GM19463 (cell line): ENCODE measurements around the gene CALHM6.

ENCODE experiments used
- ATAC-seq: cut with Tn5 transposase; IDR thresholded peaks from one replicate; pipeline ENCODE4 v1.9.1; 2021; ENCODE audit warnings: mild to moderate bottlenecking, moderate library complexity; ENCODE audit not compliant: unreplicated experiment

Gene CALHM6

DNA sequence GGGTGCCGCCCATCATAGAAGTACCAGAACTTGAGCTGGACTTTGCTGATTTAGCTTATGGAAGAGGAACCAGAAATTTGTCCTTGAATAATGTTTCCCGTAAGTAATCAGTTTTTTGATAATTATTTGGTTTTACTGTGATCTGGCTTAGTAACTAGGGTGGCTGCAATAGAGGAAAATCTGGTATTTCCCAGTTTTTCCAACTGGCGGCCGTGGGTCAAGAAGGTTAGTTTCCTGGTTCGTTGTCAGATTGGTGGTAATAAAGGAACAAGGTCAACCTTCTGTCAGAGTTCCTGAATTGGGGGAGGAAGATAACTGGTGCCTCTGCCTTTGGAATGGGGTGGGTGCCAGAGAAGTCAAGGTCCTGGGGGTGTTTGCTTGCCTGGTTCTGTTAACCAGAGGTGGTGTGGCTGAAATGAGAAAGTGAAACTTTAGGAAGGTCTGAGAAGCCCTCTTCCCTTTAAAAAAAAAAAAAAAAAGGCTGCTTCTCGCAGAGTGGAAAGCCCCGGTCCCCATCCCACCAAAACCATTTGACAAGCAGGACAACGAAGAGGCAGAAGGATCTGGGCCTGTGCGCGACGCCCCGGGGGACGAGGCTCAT lies at the start of gene CALHM6:
Gene CALHM6, plus strand, starts transcription at position 45 of the 601 bp plus-strand sequence. Its CDS starts 555 bp downstream, at position 600.
- ATAC-seq: no peak

DNA sequence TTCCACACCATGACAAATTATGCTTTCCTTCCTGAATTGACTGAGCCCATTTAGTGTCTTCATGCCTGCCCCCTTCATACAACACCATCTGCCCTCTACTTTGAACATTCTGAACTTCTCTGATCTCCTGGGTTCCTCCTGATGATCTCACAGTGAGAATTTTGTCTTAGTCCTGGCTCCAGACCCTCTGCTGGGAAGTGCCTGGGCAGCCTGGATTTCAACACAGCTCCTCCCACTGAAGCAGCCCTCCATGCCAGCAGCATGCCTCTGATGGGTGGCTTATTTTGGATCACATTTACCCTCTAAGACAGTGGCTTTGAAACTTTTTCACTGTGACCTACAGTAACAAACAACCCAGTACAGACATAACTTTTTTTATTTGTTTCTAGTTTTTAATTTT lies 48.9 kb upstream of the CALHM6 start:
- no peak for ATAC-seq

DNA sequence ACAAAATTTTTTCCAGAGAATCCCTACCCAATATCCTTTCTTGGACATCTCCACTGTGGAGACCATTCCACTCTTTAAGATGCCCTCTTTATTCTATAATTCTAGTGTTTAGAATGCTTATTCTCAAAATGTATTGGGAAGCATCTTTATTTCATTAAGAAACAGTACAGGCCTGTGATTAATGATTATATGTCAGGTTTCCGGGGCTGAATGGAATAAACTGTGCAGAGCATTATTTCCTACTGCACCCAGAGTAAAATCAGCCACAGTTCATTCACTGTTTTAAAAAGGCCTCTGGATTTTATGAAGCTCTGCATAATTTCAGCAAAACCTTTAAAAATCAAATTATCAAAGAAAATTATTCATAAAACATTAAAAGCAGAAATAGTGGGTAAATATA lies 47.8 kb upstream of the CALHM6 start:
- no peak for ATAC-seq

DNA sequence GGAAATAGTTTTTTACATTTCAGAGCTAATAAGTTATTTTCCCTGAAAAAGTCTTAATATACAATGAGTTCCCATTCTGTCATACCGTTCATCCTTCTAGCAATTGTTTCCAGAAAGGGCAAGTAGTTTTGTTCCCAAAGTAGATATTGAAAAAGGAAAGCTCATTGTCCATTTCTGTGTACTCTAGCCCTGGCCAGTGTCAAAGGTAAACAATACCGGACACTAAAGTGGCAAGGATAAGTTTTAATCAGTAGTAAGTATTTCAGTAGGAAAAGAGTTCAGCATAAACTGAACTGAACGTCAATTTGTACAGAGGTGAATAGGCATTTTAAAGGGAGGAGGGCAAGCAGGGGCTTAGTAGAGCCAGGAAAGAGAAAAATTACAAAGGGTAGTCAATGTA lies 43.5 kb upstream of the CALHM6 start:
- no peak for ATAC-seq

DNA sequence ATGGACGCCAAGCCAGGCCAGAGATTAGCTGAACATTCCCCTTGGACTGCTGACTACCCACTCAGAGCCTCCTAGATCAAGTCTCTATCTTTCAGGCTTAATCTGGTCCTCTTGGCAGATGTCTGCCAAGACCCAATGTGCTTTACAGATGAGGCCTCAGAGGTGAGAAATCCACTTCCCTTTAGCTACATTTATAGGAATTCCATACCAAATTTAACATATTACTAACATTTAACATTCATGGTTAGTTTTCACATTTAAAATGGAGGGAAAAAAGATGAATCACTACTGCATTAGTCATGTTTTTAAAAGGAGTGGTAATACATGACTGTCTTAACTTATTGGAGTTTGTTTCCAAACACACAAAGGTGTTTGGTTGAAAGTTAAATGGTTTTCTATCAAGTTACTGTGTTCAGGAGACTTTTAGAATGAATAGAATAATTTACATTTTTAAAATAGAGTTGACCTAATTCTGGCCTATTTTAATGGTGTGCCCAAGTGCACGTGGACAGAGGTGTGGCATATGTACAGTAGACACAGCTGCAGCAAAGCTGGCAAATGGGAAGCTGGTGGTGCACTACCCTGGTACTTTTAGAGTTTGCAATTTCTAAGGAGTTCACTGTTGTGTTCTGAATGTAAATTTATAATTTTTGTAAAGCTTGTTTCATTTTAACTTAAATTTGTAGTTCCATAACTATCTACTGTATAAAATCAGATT lies 41.9 kb upstream of the CALHM6 start:
- no peak for ATAC-seq

DNA sequence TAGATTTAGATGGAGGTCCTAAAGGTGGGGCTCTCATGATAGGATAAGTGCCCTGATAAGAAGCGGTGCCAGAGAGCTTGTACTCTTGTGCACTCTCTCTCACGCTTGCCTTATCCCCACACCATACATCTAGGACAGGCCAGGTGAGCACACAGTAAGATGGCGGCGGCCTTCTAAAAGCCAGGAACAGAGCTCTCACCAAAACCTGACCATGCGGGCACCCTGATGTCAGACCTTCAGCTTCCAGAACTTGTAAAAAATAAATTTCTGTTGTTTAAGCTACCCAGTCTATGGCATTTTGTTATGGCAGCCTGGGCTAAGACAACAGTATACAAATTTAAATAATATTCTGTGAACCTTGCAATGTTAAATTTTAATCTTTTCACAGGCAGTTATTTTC lies 40.8 kb upstream of the CALHM6 start:
- no peak for ATAC-seq

DNA sequence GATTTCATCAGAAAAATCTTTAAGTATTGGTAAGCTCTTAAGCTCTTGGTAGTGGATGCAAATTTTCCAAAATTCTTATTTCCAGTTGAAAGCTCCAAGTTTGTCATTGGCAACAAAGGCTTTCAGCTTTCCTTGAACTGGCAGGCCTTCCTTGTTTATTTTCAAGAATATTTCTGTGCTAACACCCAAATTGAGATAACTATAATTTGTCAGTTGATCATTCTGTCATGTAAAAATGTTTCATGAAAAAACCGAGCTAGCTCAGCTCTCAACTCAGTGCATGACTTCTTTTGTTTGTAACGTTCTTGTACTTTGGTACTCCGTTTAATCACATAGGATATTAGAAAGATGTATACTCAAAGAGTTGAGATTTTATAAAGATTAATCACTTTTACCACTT lies 38.9 kb upstream of the CALHM6 start:
- ATAC-seq: no peak

DNA sequence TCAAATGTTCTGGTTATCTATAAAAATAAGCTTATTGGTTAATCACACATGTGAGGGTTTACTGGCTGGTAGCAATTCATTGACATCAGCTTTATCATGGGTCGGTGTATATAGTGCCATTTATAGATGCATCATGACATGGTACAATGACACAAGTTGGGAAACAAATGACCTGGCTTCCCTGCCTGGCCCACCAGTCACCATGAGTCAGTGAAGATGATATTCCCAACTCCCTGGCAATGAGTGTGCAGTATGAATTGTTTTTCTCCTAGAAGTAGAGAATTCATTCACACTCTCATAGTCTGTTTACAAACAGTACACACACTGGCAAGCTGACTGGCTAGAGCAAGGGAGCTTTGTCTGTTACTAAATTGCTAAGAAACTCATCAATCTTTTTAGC lies 37.2 kb upstream of the CALHM6 start:
- ATAC-seq: no peak

DNA sequence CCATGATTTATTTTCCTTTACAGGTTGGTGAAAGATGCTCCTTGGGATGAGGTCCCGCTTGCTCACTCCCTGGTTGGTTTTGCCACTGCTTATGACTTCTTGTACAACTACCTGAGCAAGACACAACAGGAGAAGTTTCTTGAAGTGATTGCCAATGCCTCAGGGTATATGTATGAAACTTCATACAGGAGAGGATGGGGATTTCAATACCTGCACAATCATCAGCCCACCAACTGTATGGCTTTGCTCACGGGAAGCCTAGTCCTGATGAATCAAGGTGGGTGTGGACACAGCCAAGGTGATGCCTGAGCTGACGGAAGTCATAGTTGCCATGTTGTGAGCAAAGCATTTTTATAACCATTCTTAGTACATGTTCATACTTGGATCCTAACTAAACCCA lies 34.6 kb upstream of the CALHM6 start:
- no peak for ATAC-seq

DNA sequence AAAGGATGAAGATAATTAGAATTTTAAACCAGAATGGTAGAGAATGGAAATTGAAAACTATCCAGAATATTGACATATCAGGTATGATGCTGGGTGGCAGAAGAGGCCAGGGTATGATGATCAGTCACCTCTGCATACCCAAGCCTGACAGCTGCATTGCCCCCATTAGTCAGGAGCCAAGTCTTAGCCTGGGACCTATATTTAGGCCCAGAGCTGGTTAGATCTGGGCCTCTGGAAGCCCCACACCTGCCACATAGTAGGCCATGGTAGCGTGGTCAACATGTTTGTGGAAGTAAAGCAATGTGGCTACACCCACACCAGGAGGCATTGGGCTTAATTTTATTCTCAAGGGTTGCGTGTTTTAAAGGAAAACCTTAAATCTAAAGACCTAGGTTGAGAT lies 32.1 kb upstream of the CALHM6 start:
- no peak for ATAC-seq

DNA sequence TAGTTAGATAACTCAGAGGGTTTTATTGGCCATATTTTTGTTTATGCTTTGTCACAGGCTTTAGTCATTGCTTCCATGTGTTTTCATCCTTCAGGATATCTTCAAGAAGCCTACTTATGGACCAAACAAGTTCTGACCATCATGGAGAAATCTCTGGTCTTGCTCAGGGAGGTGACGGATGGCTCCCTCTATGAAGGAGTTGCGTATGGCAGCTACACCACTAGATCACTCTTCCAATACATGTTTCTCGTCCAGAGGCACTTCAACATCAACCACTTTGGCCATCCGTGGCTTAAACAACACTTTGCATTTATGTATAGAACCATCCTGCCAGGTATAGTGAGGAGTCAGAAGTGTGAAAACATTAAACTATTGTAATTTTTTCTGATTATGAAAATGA lies 30.3 kb upstream of the CALHM6 start:
- ATAC-seq: no peak

DNA sequence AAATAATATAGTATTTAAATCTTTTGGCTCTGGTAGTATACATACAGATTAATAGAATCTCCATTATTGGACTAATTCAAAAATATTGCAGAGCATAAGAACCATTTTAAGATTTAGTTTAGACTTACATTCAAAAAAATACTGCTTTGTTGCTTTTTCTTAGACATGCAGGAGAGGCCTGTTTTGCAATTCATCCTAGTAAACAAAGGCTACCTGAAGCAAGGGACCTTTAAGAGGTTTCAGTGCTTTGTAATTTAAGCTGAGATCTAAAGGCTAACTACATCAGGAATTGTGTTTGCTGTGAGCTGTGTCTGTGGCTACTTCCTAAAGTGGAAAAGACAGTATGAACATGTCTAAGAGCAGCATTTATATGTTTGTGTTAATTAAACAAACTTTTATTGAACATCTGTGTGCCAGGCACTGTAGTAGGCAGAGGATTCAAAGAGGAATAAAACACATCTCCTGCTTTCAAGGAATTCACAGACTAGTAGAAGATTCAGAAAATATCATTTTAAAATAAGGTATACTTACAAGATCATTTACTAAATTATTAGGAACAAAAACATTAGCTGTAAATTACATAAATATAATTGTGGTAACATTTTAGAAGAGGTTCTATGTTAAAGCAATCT lies 29.1 kb upstream of the CALHM6 start:
- no peak for ATAC-seq

DNA sequence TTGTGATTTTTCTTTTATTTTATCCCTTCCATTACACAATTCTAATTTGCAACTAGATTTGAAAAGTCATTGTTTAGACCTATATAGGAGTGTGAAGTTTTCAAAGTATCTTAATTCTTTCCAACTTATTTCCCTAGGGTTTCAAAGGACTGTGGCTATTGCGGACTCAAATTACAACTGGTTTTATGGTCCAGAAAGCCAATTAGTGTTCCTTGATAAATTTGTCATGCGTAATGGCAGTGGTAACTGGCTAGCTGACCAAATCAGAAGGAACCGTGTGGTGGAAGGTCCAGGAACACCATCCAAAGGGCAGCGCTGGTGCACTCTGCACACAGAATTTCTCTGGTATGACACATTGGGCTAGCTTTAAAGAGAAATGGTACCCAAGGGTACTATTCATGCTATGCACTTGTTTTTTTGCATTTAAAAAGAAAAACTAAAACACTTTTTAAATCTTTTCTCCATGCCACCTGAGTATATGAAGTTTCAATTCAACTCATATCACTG lies 27.9 kb upstream of the CALHM6 start:
- ATAC-seq: no peak

DNA sequence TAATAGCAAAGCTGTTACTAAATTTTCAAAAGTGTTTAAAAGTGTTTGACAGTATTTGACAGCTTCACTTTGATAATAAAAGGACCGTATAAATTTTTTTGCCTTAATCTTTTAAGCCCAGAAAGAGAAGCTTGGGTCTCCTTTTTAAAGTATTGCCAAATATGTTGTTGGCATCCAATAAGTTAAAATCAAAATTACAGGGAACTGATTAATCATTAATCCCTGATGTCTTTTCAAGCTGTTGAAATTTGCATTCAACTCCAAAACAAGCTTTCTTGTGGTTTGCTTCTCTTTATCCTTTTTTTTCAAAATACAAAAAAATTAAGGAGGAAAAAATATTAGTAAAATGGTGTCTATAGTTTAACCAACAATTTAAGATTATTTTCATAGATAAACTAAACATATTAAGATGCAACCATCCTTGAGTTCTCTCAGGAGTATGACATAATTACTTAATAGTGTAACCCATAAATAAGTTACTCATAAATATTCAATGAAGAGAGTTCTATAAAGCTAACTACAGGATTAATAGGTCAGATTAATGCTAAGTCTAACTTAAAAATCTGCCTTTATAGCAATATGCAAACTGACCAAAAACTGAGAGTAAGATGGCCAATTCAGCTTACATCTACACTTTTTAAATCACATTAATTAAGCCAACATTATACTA lies 27.0 kb upstream of the CALHM6 start:
- ATAC-seq: no peak

DNA sequence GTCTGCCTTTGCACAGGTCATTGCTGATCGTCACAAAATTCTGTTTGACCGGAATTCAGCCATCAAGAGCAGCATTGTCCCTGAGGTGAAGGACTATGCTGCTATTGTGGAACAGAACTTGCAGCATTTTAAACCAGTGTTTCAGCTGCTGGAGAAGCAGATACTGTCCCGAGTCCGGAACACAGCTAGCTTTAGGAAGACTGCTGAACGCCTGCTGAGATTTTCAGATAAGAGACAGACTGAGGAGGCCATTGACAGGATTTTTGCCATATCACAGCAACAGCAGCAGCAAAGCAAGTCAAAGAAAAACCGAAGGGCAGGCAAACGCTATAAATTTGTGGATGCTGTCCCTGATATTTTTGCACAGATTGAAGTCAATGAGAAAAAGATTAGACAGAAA lies 24.6 kb upstream of the CALHM6 start:
- ATAC-seq: no peak

DNA sequence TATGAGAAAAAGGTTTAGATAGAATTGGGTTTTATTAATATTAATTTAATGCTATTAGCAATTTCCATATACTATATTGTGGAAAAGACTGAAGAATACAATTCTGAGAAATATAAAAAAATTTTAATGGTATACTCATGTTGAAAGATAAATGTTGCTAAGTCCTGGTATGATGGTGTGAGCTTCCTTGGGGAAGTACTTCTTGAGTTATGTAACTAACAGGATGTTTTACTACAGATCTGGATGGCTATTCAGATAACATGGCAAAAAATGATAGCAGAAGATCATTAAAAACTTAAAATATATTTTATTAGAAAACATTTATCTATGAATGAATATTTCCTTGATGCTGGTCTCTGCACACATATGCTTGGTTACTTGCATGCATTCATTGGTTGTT lies 23.5 kb upstream of the CALHM6 start:
- ATAC-seq: no peak

DNA sequence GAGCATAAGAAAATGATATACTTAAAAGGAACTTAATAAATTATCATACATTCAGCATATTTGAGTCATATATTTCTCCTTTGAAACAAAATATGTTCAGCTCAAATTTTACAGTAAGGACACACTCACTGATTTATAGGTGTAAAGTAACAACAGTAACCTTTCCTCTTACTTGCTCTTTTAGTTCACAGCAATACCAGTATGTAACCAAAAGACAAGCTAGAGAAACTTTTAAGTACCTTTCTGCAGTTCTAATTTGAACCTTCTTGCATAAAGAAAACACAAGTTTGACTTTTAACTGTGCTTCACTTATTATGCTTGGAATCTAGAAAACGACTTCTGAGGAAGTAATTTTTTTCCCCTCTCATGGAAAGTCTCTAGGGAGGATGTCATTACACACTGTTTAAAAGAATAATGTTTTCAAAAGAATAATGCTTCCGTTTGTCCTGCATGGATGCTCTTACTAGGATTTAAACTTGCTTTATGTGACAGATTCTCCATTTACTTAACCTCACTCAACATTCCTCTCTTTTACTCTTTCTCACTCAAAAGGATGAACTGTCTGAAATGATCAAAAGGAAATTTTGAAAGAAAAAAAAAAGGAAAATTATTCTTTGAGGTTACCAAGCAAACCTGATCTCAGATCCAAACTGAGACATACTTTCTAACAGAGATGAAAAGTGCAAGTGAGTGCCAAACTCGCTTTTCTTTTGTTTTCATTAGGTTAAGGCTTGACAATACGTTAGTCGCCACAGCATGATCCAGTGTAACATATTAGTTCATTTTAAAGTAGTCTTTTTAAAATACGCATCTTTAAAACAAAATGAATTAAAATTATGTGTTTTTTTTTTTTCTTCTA lies 22.4 kb upstream of the CALHM6 start:
- ATAC-seq: no peak

DNA sequence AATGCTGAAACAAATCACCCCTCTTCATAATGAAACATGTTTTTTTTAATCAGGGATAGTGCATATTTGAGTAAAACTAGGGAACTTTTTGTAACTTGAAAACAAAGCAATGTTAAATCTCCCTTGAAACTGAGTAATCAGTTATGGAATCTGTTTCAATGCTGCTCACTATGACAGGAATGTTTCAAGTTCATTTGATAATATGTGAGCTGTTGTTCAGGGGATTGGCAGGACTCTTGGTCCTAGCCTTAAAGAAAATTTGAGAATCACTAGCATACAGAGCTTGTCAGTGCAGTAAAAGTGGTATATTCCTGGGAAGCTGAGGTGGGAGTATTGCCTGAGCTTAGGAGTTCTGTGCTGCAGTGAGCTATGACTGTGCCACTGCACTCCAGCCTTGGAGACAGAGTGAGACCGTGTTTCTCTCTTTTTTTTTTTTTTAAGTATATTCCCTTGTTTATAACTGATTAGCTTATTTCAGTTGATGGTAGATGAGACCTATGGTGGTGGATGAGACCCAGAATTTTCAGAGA lies 21.6 kb upstream of the CALHM6 start:
- no peak for ATAC-seq

DNA sequence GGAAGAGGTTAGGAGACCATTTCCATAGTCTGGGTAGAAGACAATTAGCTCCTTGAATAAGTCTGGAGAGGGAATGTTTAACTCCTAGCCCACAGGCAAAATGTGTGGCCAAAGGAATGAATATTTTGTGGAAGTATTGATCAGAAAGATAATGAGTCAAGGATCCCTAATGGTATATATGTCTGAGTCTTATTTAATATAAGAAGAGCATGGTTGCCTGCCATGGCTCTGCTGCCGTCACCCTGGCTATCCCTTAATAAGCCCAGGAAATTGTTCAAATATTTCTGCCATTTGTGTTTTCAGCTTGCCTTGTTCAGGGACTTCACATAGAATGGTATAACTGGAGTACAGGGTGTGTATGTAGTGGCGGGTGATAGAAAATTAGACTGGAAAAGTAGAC lies 18.1 kb upstream of the CALHM6 start:
- no peak for ATAC-seq

DNA sequence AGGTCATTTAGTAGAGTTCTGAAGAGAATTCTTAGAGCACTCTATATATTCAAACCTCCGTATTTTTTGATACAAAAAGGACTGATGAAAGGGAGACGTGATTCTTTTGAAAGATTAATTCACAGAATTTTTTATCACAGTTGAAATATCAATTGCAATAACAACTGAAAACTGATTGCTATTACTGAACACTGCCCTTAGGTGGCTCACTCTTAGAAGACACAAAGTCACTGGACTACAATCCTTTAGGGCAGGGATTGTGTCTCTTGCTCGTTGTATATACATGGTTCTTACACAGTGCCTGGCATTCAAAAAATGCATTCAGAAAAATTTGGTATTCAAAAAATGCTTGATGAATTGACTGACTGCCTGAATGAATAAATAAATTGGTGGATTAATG lies 17.1 kb upstream of the CALHM6 start:
- ATAC-seq: peak; percentile 45

DNA sequence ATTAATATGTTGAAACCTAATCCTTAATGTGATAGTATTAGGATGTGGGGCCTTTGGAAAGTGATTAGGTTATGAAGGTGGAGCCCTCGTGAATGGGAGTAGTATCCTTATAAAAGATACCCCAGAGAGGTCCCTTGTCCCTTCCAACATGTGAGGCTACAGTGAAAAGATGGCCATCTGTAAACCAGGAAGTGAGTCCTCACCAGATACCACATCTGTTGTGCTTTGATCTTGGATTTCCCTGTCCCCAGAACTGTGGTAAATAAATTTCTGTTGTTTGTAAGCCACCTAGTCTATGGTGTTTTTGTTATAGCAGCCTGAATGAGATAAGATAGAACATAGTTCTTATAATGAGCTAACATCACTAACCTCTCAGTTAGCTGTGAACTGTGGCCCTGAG lies 16.6 kb upstream of the CALHM6 start:
- ATAC-seq: no peak
